AG08396 (cell line): ENCODE measurements around the gene ARCN1.

Source experiments
- DNase-seq: peaks from one replicate; pipeline ENCODE4 v3.0.0; 2012; ENCODE audit warnings: low spot score, mixed read lengths

ARCN1 gene

GRCh38 chr11:118639899-118640298 is 67.7 kb downstream of the ARCN1 start:
- no peak for DNase-seq

- no peak for DNase-seq
Observed at GRCh38 chr11:118640332-118641154, 68.3 kb downstream of the ARCN1 start.

- no peak for DNase-seq
Observed at GRCh38 chr11:118641397-118642019, 69.3 kb downstream of the ARCN1 start.

- DNase-seq, result no peak
Observed at GRCh38 chr11:118643142-118643994, 71.2 kb downstream of the ARCN1 start.

DNA sequence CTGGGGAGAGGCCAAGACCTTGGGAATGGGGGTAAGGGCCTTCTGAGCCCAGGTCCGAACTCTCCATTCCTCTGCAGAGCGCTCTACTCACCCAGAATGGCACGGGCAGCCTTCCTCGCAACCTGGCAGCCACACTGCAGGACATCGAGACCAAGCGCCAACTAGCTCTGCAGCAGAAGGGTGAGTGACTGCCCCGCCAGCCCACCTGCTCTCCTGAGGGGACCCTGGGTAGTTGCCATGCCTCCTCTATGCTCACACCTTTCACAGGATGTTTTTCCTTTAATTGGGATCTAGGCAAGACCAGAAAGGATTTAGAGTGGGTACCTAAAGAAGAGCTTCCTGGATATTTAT is 71.8 kb downstream of the ARCN1 start:
- no peak for DNase-seq

- DNase-seq, result no peak
Observed at GRCh38 chr11:118644496-118644895, 72.3 kb downstream of the ARCN1 start.

- no peak for DNase-seq
Observed at GRCh38 chr11:118645066-118645715, 73.0 kb downstream of the ARCN1 start.

GRCh38 chr11:118646393-118646792 is 74.2 kb downstream of the ARCN1 start:
- DNase-seq, result no peak

DNA sequence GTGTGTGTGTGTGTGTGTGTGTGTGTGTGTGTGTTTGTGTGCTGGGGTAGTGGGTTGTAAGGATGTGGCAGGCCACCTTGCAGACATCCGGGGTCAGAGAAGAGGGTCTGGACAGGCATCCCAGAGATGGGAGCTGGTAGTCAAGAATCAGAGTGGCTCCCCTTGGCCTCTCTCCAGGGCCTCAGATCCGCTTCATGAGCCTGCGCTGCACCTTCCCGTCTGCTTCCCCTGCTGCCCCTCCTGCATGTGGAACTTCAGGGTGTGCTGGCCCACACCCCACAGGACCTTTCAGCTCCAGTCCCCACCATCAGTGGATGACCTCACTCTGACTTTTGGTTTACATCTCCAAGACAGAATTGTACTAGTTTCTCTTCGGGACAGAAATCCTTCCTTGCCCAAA is 76.1 kb downstream of the ARCN1 start:
- no peak for DNase-seq

DNA sequence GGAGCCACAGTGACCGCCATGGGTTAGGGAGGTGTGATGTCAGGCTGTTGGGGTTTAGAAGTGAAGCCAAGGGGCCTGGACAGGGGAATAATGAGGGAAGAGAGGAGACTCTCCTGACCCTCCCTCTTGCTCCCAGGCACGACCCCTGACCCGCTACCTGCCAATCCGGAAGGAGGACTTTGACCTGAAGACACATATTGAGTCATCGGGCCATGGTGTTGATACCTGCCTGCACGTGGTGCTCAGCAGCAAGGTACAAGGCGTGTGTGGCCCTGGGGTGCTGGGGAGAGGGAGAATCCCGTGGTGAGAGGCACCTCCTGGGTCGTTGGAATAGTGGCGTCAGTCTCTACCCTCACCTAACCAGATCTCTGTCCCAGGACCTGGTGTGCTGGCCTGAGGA is 77.7 kb downstream of the ARCN1 start:
- no peak for DNase-seq

GRCh38 chr11:118650366-118650765 is 78.2 kb downstream of the ARCN1 start:
- no peak for DNase-seq

DNA sequence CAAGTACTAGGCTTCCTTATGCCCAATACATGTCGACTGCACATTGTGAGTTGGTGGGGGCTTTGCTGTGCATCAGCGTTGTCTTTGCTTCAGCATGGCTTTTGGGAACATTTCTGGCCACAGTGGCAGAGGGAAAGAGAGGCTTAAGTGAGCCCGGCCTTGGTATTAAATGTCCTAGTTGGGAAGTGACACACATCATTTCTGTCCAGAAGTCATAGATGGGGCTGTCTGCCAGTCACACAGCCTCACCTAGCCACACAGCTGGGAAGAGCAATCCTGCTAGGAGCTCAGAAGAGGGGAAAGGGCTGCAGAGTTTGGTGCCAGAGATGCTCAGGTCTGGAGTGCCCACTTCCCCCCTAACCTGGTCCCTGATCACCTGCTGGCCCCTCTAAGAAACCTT is 79.6 kb downstream of the ARCN1 start:
- no peak for DNase-seq
